ENCODE measurements around the gene BGLAP. TPM values are rescaled to one million over a fixed set of nuclear protein-coding genes. Genes with fewer than 3 reads are reported as not detected.

BGLAP gene
- polyA plus RNA-seq, 4 donors, result 1.0 to 7.5 (median 4.3) TPM

DNA sequence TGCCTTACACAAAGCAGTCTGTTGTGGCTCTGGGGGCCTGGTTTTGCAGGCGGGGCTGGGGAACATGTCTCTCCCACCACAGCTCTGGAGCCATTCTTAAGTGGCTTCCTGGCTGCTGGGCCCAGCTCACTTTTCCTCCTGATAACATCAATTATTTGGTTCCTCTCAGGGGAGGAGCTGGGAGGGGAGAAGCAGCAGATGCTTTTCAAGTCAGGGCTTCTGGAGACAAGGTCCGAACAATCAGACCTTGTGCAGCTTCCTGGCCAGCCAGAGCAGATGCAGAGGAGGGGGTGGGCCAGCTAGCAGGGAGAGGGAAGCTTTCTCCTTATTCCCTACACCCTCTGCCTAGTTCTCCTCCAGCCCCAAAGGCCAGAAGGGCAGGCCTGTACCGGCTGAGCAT is 9.5 kb downstream of the BGLAP start:
- DNase-seq (ENCODE audit: low read depth in 4 of 4, low spot score in 2 of 4), result no peak

- no peak for DNase-seq (ENCODE audit: low read depth in 4 of 4, low spot score in 2 of 4)
These were observed 11.7 kb downstream of the BGLAP start for GRCh38 chr1:156253634-156254033.

- no peak for DNase-seq (ENCODE audit: low read depth in 4 of 4, low spot score in 2 of 4)
These were observed 15.7 kb downstream of the BGLAP start for GRCh38 chr1:156257711-156258110.

DNA sequence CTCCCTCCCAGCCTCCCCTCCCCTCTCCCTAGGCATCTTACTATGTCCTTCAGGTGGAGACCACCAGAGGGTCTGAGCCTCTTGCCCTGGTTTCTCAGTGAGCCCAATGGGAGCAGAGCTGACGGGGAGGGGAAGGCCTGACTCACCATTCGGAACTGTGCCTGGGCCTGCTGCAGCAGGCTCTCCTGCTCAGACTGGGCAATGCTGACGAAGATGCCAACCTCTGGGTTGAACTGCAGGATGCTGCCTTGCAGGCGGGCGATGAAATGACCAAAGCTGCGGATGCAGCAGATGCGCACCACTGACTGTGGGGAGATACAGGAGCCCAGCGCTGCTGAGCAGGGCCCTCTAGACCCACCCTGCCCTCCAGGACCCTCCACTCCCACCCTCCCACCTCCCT is 16.9 kb downstream of the BGLAP start:
- no peak for DNase-seq (ENCODE audit: low read depth in 4 of 4, low spot score in 2 of 4)

DNA sequence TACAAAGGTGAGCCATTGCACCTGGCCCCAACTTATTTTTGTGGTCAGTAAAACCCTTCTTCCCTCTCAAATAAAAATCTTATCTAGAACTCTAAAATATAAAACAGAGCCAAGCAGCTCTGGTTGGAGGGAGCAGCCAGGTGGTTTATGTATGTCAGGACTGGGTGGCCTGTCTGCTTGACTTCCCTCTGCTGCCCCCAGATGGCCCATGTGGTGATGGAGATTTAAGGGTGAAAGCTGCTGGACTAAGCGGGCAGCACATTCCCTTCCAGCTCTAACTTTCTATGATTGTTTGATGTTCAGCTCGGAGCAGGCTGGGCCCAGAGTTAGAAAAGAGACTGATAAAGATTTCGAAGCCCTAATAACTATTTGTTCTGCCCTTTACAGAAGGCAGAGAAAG is 17.8 kb downstream of the BGLAP start:
- DNase-seq (ENCODE audit: low read depth in 4 of 4, low spot score in 2 of 4), result no peak

DNA sequence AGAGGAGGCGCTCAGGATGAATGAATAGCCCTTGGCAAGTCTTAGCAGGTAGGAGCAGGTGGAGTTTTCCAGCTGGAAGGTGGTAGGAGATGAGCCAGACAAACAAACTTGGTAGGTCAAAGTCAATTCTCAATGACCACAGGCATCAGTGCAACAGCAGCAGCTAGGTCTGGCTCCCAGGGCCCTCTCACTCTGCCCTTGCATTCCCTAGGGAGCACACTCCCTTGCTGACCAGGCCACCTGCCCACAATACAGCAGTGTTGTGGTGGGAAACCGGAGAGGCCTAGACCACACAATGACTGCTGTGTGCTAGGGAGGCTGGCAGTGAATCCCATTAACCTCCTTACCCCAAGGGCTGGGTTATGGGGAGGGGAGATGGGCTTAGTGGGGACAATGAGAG is 18.9 kb downstream of the BGLAP start:
- DNase-seq (ENCODE audit: low read depth in 4 of 4, low spot score in 2 of 4), result no peak

- DNase-seq (ENCODE audit: low read depth in 4 of 4, low spot score in 2 of 4), result no peak
These were observed 20.7 kb downstream of the BGLAP start for GRCh38 chr1:156262461-156263287.

- no peak for DNase-seq (ENCODE audit: low read depth in 4 of 4, low spot score in 2 of 4)
These were observed 21.3 kb downstream of the BGLAP start for GRCh38 chr1:156263288-156263655.

GRCh38 chr1:156266051-156266450 is 24.1 kb downstream of the BGLAP start:
- no peak for DNase-seq (ENCODE audit: low read depth in 4 of 4, low spot score in 2 of 4)

DNA sequence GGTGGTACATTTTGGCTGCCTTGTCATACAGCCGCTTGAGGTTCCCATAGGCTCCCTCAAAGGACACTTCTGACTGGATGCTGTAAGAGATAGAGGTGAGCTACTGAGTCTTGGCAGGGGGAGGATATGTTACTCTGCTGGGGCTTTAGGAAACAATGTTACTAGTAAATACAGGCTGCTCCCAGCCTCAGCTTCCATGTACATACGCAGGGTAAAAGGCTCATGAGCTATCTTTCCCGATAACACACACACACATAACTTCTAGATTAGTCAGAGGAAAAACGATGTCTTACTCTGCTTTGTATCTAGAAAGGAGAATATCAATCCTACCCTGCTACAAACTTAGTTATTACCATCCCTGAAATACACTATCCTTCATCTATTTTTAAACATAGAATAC is 26.4 kb downstream of the BGLAP start:
- DNase-seq (ENCODE audit: low read depth in 4 of 4, low spot score in 2 of 4), result no peak

DNA sequence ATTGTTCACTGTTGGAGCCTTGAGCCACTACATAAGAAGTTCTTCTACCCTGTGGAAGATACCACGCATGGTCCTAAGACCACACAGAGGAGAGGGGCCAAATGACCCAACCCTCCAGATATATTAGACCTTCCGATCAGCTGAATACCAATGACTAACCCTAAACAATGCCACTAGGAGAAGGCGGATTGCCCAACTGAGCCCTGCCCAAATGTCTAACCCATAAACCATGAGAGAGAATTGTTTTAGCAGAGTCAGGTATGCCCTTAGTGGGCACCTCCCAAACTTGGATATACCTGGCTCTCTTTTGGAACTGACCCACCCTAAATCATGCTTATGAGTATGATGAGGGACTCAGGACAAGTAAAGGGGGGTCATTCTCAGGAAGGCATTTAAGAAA is 28.3 kb downstream of the BGLAP start:
- DNase-seq (ENCODE audit: low read depth in 4 of 4, low spot score in 2 of 4), result no peak

GRCh38 chr1:156276532-156276931 is 34.5 kb downstream of the BGLAP start:
- DNase-seq (ENCODE audit: low read depth in 4 of 4, low spot score in 2 of 4), result no peak

DNA sequence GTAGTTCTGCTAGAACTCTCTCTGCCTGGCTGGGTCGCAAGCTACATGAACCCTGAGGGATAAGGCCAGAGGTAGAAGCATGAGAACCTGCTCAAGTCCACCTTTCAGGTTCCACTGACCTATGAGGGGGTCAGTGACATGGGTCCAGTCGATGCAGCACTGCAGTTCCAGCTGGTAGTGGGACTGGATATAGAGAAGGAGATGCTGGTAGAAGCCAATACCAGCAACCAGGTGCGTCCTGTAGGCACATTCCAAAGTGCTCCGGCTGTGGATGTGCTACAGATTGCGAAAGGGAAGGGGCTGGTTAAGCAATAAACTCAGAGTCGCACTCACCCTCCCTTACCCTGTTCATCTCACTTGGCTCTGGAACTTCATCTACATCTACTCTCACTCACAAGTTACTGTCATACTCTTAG is 35.0 kb downstream of the BGLAP start:
- no peak for DNase-seq (ENCODE audit: low read depth in 4 of 4, low spot score in 2 of 4)

- no peak for DNase-seq (ENCODE audit: low read depth in 4 of 4, low spot score in 2 of 4)
These were observed 37.9 kb downstream of the BGLAP start for GRCh38 chr1:156279837-156280236.

DNA sequence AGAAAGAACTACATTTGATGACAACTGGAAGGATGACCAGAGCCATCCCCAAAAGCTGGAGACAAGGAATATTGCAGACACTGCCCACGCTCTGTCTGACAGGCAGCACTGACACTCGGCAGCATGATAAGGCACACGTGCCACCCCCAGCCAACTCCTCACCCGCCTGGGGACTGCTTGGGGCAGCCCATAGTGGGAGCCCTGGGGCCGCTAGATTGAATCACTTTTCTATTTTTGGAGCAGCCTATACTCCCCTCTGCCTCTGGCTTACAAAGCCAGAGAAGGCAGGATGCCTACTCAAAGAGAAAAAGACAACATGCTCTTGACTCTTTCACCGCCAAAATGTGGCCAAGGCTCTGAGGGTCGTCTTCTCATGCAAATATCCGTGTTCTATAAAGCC is 39.3 kb downstream of the BGLAP start:
- no peak for DNase-seq (ENCODE audit: low read depth in 4 of 4, low spot score in 2 of 4)

GRCh38 chr1:156281693-156282478 is 39.9 kb downstream of the BGLAP start:
- no peak for DNase-seq (ENCODE audit: low read depth in 4 of 4, low spot score in 2 of 4)

DNA sequence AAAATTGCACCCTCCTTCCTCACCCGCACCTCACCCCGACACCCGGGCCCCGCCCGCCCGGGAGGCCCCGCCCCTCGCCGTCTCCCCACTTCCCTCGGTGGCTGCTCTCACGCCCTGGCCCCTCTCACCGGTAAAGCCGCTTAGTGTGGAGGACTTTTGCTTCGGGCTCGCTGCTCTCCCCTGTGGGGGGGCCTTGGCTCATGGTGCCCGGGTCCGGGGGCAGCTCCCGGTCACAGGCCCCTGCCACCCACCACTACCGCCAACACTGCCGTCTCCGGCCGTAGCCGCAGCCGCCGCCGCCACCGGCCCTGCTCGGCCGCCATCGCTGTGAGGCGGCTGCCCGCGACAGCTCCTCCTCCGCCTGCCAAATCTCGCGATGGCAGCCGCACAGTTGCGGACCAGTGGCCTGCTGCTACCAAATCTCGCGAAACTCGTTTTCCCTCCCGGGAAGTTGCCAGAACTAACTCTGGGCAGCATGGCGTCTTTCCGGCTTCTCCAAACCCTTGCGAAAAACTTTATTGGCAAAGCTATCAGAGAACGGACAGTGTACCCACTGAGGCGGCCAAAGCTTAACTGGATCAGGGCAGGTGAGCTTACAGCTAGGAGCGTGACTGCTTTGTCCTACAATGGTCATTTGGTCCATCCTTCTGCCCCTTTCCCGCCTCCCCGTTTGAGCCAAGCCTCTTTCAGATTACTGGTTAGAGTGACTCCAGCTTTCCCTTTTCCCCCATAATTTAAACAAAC is 40.7 kb downstream of the BGLAP start, which contains the start of gene SMG5:
Gene SMG5, minus strand, starts transcription at position 347 of the 744 bp plus-strand sequence. Its CDS starts 145 bp downstream, at position 202.
- peak; percentile 90 to 98 (median 96) for DNase-seq (ENCODE audit: low read depth in 4 of 4, low spot score in 2 of 4)

- no peak for DNase-seq (ENCODE audit: low read depth in 4 of 4, low spot score in 2 of 4)
These were observed 41.5 kb downstream of the BGLAP start for GRCh38 chr1:156283521-156283920.

DNA sequence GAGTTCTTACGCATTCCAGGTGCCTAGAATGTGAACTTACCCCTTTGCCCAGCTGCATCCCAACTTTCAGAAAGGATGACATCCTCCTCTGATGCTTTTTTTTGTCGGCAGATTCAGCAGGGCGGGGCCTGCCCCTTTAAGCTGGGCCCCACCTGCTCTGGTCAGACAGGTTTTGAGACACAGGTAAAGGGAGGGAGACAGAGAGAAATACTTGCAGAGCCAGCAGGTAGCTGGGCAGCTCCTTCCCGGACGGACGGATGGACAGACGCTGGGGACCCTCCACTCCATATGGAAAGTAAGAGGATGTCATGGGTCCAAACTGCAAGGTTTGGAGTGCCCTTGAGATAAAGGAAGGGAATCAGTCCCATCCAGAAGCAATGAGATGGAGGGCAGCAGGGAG is 42.1 kb downstream of the BGLAP start, which contains the start of gene TMEM79:
Gene TMEM79, plus strand, starts transcription at position 214 of the 400 bp plus-strand sequence. CDS start 902 bp downstream, outside the sequence.
- DNase-seq (ENCODE audit: low read depth in 4 of 4, low spot score in 2 of 4), result no peak

DNA sequence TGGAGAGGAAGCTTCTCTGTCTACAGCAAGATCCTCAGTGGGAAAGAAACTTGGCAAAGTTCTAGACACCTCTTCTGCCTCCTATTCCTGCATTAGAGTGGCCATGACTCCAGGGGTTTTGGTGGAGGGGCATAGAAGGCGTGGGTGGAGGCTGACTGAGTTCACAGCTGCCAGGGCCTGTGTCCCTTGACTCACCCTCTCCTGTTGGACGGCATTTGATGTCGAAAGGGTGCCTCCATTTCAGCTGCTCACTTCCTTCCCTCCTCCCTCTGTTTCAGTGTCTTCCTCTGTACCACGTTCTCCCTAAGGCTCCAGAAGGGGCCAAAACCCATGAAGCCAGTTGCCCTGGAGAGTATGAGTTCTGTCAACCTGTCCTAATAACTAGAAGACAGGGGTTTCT is 42.8 kb downstream of the BGLAP start:
- DNase-seq (ENCODE audit: low read depth in 4 of 4, low spot score in 2 of 4), result no peak

- DNase-seq (ENCODE audit: low read depth in 4 of 4, low spot score in 2 of 4), result no peak
These were observed 43.5 kb downstream of the BGLAP start for GRCh38 chr1:156285437-156285836.

All from left renal cortex interstitium (tissue), 4 donors.